Measurements from ENCODE around the gene PTER.

The PTER gene

GRCh38 chr10:16545116-16545736 is 108.4 kb downstream of the PTER start:
- peak in 1 of 2 experiments; percentile 16 for DNase-seq

DNA sequence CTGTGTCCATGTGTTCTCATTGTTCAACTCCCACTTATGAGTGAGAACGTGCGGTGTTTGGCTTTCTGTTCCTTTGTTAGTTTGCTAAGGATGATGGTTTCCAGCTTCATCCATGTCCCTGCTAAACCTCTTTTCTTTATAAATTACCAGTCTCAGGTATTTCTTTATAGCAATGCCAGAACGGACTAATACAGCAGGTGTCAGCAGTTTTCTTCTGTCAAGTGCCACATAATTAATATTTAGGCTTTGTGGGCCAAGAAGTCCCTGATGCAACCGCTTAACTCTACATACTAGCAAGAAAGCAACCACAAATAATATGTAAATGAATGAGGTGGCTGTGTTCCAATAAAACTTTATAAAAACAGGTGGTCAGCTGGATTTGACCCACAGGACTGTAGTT is 111.2 kb downstream of the PTER start:
- no peak for DNase-seq

- DNase-seq = no peak
These were observed 122.5 kb downstream of the PTER start for GRCh38 chr10:16559236-16559773.

- DNase-seq = no peak
These were observed 126.1 kb downstream of the PTER start for GRCh38 chr10:16562891-16563290.
